ENCODE measurements around the gene SPAG16.

SPAG16 gene

DNA sequence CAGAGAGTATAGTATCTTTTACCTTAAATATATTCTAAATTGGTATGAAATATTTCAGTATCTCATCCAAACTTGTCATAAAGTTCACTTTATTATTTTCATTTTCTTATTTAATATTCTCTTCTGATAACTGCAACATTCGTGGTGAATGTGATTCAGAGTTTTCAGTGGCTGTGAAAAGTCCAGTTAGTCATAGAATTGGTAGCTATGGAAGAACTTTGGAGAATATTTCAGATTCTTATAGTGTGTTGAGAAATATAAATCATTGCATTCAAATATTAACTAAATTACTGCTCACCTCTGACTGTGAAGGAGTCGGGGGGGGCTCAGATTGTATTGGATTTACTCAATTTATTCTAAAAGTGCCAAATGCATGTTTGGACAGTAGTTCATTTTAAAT lies 948.0 kb downstream of the SPAG16 start:
- Histone ChIP-seq H3K27ac (ENCODE audit: extremely low read depth, low read depth, low read length) (no peak overlapping the region), H3K4me1 (ENCODE audit: control insufficient read depth, insufficient read depth, low read length) (no peaks in the 10 kb centered on the region), H3K9me3 (ENCODE audit: control insufficient read depth, insufficient read depth, low read depth, low read length) (no peaks in the 10 kb centered on the region), H3K4me3 (ENCODE audit: low read depth, low read length) (no peak overlapping the region), H3K36me3 (ENCODE audit: control insufficient read depth in 2 of 2, insufficient read depth in 1 of 2, low read length in 2 of 2) (no peaks in the 10 kb centered on the region)
- TF ChIP-seq ZNF747 (tag by site-specific recombination; IDR thresholded peaks at IDR 0.05) (no peak), ZNF184 (tag by site-specific recombination; IDR thresholded peaks at IDR 0.05) (no peak), ZNF501 (tag by site-specific recombination; IDR thresholded peaks at IDR 0.05) (no peak), ZNF777 (tag by site-specific recombination; IDR thresholded peaks at IDR 0.05; ENCODE audit: borderline replicate concordance) (no peak), PATZ1 (tag by site-specific recombination; IDR thresholded peaks at IDR 0.05) (no peak), REPIN1 (tag by site-specific recombination; IDR thresholded peaks at IDR 0.05; ENCODE audit: low read depth) (no peak), ZNF529 (tag by site-specific recombination; IDR thresholded peaks at IDR 0.05; ENCODE audit: insufficient replicate concordance) (no peak), ZNF398 (tag by site-specific recombination; IDR thresholded peaks at IDR 0.05) (no peak)
- CTCF ChIA-PET, result no interaction called here
- POLR2A ChIA-PET, result no interaction called here

- TF ChIP-seq ZBTB7A (tag by site-specific recombination; IDR thresholded peaks at IDR 0.05; ENCODE audit: low read depth), result no peak
- TF ChIP-seq, protein P1, sequence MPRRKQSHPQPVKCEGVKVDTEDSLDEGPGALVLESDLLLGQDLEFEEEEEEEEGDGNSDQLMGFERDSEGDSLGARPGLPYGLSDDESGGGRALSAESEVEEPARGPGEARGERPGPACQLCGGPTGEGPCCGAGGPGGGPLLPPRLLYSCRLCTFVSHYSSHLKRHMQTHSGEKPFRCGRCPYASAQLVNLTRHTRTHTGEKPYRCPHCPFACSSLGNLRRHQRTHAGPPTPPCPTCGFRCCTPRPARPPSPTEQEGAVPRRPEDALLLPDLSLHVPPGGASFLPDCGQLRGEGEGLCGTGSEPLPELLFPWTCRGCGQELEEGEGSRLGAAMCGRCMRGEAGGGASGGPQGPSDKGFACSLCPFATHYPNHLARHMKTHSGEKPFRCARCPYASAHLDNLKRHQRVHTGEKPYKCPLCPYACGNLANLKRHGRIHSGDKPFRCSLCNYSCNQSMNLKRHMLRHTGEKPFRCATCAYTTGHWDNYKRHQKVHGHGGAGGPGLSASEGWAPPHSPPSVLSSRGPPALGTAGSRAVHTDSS (tag by site-specific recombination; IDR thresholded peaks at IDR 0.05), result peak; percentile 81
- H3K27ac ChIP-seq (ENCODE audit: extremely low read depth, low read depth, low read length), result no peak overlapping the region
- H3K4me3 ChIP-seq (ENCODE audit: low read depth, low read length), result no peak overlapping the region
- no peaks in the 10 kb centered on the region for H3K9me3 ChIP-seq (ENCODE audit: control insufficient read depth, insufficient read depth, low read depth, low read length)
- CTCF ChIA-PET, result no interaction called here
- no peaks in the 10 kb centered on the region for H3K36me3 ChIP-seq (ENCODE audit: control insufficient read depth in 2 of 2, insufficient read depth in 1 of 2, low read length in 2 of 2)
- no peaks in the 10 kb centered on the region for H3K4me1 ChIP-seq (ENCODE audit: control insufficient read depth, insufficient read depth, low read length)
- POLR2A ChIA-PET, result no interaction called here
Observed at GRCh38 chr2:214233164-214233563, 948.9 kb downstream of the SPAG16 start.

- no peak for TF ChIP-seq ZEB2 (tag by site-specific recombination; IDR thresholded peaks at IDR 0.05)
- Histone ChIP-seq H3K27ac (ENCODE audit: extremely low read depth, low read depth, low read length) (no peak overlapping the region), H3K4me3 (ENCODE audit: low read depth, low read length) (no peak overlapping the region), H3K9me3 (ENCODE audit: control insufficient read depth, insufficient read depth, low read depth, low read length) (no peaks in the 10 kb centered on the region), H3K4me1 (ENCODE audit: control insufficient read depth, insufficient read depth, low read length) (no peaks in the 10 kb centered on the region), H3K36me3 (ENCODE audit: control insufficient read depth in 2 of 2, insufficient read depth in 1 of 2, low read length in 2 of 2) (no peaks in the 10 kb centered on the region)
- ChIA-PET POLR2A (no interaction called here), CTCF (no interaction called here)
Observed at GRCh38 chr2:214242797-214243196, 958.5 kb downstream of the SPAG16 start.

- no peaks in the 10 kb centered on the region for H3K9me3 ChIP-seq (ENCODE audit: control insufficient read depth, insufficient read depth, low read depth, low read length)
- H3K36me3 ChIP-seq (ENCODE audit: control insufficient read depth in 2 of 2, insufficient read depth in 1 of 2, low read length in 2 of 2), result no peaks in the 10 kb centered on the region
- no peak overlapping the region for H3K27ac ChIP-seq (ENCODE audit: extremely low read depth, low read depth, low read length)
- ChIA-PET POLR2A (no interaction called here), CTCF (no interaction called here)
- no peak for TF ChIP-seq REST (tag by site-specific recombination; IDR thresholded peaks at IDR 0.05)
- TF ChIP-seq ZBTB21 (tag by site-specific recombination; IDR thresholded peaks at IDR 0.05), result no peak
- no peak for TF ChIP-seq ZNF561 (tag by site-specific recombination; IDR thresholded peaks at IDR 0.05; ENCODE audit: borderline replicate concordance)
- TF ChIP-seq TCF7L2 (IDR thresholded peaks at IDR 0.05; ENCODE audit: borderline replicate concordance, low read depth, low read length), result no peak
- no peak for TF ChIP-seq ZNF843 (tag by site-specific recombination; IDR thresholded peaks at IDR 0.05)
- TF ChIP-seq PATZ1 (tag by site-specific recombination; IDR thresholded peaks at IDR 0.05), result no peak
- TF ChIP-seq ZEB2 (tag by site-specific recombination; IDR thresholded peaks at IDR 0.05), result no peak
- no peak for TF ChIP-seq ZXDB (tag by site-specific recombination; IDR thresholded peaks at IDR 0.05)
- no peaks in the 10 kb centered on the region for H3K4me1 ChIP-seq (ENCODE audit: control insufficient read depth, insufficient read depth, low read length)
- H3K4me3 ChIP-seq (ENCODE audit: low read depth, low read length), result no peak overlapping the region
Observed at GRCh38 chr2:214244847-214245246, 960.6 kb downstream of the SPAG16 start.
